ENCODE measurements around the gene KRTAP5-3.

DNA sequence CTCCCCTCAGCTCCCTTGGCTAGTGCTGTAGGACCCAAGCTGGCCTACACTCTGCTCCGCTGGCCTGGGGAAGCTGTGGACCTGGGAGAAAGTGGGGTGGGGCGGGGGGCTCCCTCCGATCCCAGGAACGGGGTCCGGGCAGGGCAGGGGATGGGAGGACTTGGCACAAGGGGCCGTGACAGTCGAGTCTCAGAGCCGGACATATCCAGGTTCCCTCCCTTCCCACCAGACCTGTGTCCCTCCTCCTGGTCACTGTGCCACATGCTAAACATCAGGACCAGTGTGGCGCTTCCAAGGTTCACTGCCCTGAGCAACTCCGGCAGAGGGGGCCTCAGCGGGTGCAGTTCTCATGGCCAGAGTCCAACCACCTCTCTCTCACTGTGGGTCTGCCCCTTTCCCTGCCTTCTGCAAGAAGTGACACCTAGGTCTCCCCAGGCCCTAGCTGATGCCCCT lies 38.2 kb downstream of the KRTAP5-3 start:
- TF ChIP-seq, protein P1, sequence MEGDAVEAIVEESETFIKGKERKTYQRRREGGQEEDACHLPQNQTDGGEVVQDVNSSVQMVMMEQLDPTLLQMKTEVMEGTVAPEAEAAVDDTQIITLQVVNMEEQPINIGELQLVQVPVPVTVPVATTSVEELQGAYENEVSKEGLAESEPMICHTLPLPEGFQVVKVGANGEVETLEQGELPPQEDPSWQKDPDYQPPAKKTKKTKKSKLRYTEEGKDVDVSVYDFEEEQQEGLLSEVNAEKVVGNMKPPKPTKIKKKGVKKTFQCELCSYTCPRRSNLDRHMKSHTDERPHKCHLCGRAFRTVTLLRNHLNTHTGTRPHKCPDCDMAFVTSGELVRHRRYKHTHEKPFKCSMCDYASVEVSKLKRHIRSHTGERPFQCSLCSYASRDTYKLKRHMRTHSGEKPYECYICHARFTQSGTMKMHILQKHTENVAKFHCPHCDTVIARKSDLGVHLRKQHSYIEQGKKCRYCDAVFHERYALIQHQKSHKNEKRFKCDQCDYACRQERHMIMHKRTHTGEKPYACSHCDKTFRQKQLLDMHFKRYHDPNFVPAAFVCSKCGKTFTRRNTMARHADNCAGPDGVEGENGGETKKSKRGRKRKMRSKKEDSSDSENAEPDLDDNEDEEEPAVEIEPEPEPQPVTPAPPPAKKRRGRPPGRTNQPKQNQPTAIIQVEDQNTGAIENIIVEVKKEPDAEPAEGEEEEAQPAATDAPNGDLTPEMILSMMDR (IDR thresholded peaks at IDR 0.05; ENCODE audit: borderline replicate concordance, extremely low read depth, low read length, poor library complexity, severe bottlenecking): no peak
- no peak for TF ChIP-seq EZH2 (IDR thresholded peaks at IDR 0.05; ENCODE audit: borderline replicate concordance, low read depth, low read length, severe bottlenecking)
